NCI-H1417 treated with DMSO at 0.1 percent for 48 hours (cell line): Measurements from ENCODE around the gene FDCSP.
"Not testable (repeated sequence)": the region's sequence is repeated elsewhere in the genome, so short reads cannot be mapped to it uniquely, and the experiment has no call there.

Source experiments
- DNase-seq: peaks from one replicate; lab custom pipeline; 2025; lab: John Stamatoyannopoulos, UW

FDCSP gene

GRCh38 chr4:70239884-70240591 lies 14.1 kb downstream of the FDCSP start:
- no peak for DNase-seq

GRCh38 chr4:70242297-70242696 lies 16.4 kb downstream of the FDCSP start, which contains the start of gene CSN3:
Gene CSN3, plus strand, starts transcription at chr4:70242597. Its CDS starts 2,223 bp downstream, at chr4:70244820.
- not testable (repeated sequence) for DNase-seq

GRCh38 chr4:70243091-70243490 lies 17.2 kb downstream of the FDCSP start:
- no peak for DNase-seq

- no peak for DNase-seq
These were observed 25.5 kb downstream of the FDCSP start for GRCh38 chr4:70251250-70251944.

GRCh38 chr4:70251945-70252277 lies 26.0 kb downstream of the FDCSP start:
- no peak for DNase-seq

GRCh38 chr4:70269674-70270073 lies 43.8 kb downstream of the FDCSP start:
- DNase-seq = no peak

- no peak for DNase-seq
These were observed 51.2 kb downstream of the FDCSP start for GRCh38 chr4:70277121-70277520.

- DNase-seq = no peak
These were observed 54.6 kb downstream of the FDCSP start for GRCh38 chr4:70280567-70280966.
